Gastroesophageal sphincter (tissue), 3 donors: ENCODE measurements around the gene LRRFIP1.

Experiments used
- CTCF ChIP-seq, 4 experiments: fragments of 200-600 bp in 2 of 4; fragments of 450-650 bp in 2 of 4; sonication (generic) in 1 of 4; IDR thresholded peaks; one replicate each; pipeline ENCODE4 v1.5.1; 2017 to 2019; ENCODE audit warnings: antibody characterized with exemption in 4 of 4, mild to moderate bottlenecking in 2 of 4, moderate library complexity in 2 of 4
- EP300 ChIP-seq: sonication (generic); formaldehyde crosslinking; IDR thresholded peaks from one replicate; pipeline ENCODE4 v1.6.1; 2017; ENCODE audit warnings: antibody characterized with exemption, mild to moderate bottlenecking
- POLR2A ChIP-seq, 2 donors: fragments of 450-650 bp; IDR thresholded peaks; one replicate each; pipeline ENCODE4 v1.6.1; 2017; ENCODE audit warnings: antibody characterized with exemption in 2 of 2, mild to moderate bottlenecking in 2 of 2, moderate library complexity in 1 of 2
- POLR2AphosphoS5 ChIP-seq: sonication (generic); formaldehyde crosslinking; IDR thresholded peaks from one replicate; pipeline ENCODE4 v1.6.1; 2017; ENCODE audit warnings: antibody characterized with exemption

GRCh38 chr2:237742191-237742590 is 114.8 kb downstream of the LRRFIP1 start:
- TF ChIP-seq CTCF (IDR thresholded peaks at IDR 0.05): no peak
- no peak for TF ChIP-seq POLR2A (IDR thresholded peaks at IDR 0.05)
- no peak for TF ChIP-seq EP300
- TF ChIP-seq POLR2AphosphoS5: no peak
